ENCODE data around the gene PLSCR5. TPM values are rescaled to one million over a fixed set of nuclear protein-coding genes. Genes with fewer than 3 reads are reported as not detected.
A peak's percentile ranks its signal among the peaks of the same experiment; 100 is the strongest.

The PLSCR5 gene
- total and polyA plus RNA-seq, 4 donors = not detected

GRCh38 chr3:146646261-146646660, 41.1 kb upstream of the PLSCR5 start:
- H3K9me3 ChIP-seq (ENCODE audit: control insufficient read depth in 4 of 4, low read length in 3 of 4) = no peaks in the 10 kb centered on the region
- no peak overlapping the region for H3K9ac ChIP-seq (ENCODE audit: low read depth in 1 of 2, low read length in 2 of 2)
- TF ChIP-seq TAF1 (conservative IDR thresholded peaks at IDR 0.05) (no peak), JUND (IDR thresholded peaks at IDR 0.05) (no peak), HNF4A (conservative IDR thresholded peaks at IDR 0.05) (no peak), RAD21 (IDR thresholded peaks at IDR 0.05) (no peak), GABPA (IDR thresholded peaks at IDR 0.05 in 1 of 2, conservative IDR thresholded peaks at IDR 0.05 in 1 of 2) (no peak), FOXA1 (IDR thresholded peaks at IDR 0.05) (no peak), MAX (IDR thresholded peaks at IDR 0.05) (no peak), REST (IDR thresholded peaks at IDR 0.05) (no peak)
- H3K4me1 ChIP-seq (ENCODE audit: control insufficient read depth in 4 of 4, insufficient read depth in 4 of 4, low read length in 3 of 4) = peaks cover 0 to 2% (median 0%) of the 10 kb centered on the region in 4 donors
- H3K36me3 ChIP-seq (ENCODE audit: control insufficient read depth in 4 of 4, insufficient read depth in 3 of 4, low read depth in 1 of 4, low read length in 3 of 4) = no peaks in the 10 kb centered on the region
- no peak overlapping the region for H3K27ac ChIP-seq (ENCODE audit: low read depth in 1 of 2, low read length in 2 of 2)
- 55% methylated on average over 4 of the region's 4 CpGs for WGBS
- H3K27me3 ChIP-seq (ENCODE audit: control insufficient read depth in 4 of 4, insufficient read depth in 4 of 4, low read length in 3 of 4) = no peaks in the 10 kb centered on the region
- DNase-seq (ENCODE audit: low spot score) = no peak
- H3K4me3 ChIP-seq (ENCODE audit: low read depth in 1 of 3, low read length in 3 of 3) = no peak overlapping the region

- no peaks in the 10 kb centered on the region for H3K9me3 ChIP-seq (ENCODE audit: control insufficient read depth in 4 of 4, low read length in 3 of 4)
- DNase-seq (ENCODE audit: low spot score) = no peak
- 16% methylated on average over 3 of the region's 3 CpGs for WGBS
- H3K4me1 ChIP-seq (ENCODE audit: control insufficient read depth in 4 of 4, insufficient read depth in 4 of 4, low read length in 3 of 4) = no peaks in the 10 kb centered on the region
- H3K27ac ChIP-seq (ENCODE audit: low read depth in 1 of 2, low read length in 2 of 2) = no peak overlapping the region
- no peak overlapping the region for H3K9ac ChIP-seq (ENCODE audit: low read depth in 1 of 2, low read length in 2 of 2)
- no peak overlapping the region for H3K4me3 ChIP-seq (ENCODE audit: low read depth in 1 of 3, low read length in 3 of 3)
- no peaks in the 10 kb centered on the region for H3K27me3 ChIP-seq (ENCODE audit: control insufficient read depth in 4 of 4, insufficient read depth in 4 of 4, low read length in 3 of 4)
- TF ChIP-seq HNF4G (IDR thresholded peaks at IDR 0.05) (no peak), CTCF (IDR thresholded peaks at IDR 0.05; ENCODE audit: low read depth, low read length, missing input control) (peak; percentile 61), RAD21 (IDR thresholded peaks at IDR 0.05) (peak; percentile 78 to 84)
- H3K36me3 ChIP-seq (ENCODE audit: control insufficient read depth in 4 of 4, insufficient read depth in 3 of 4, low read depth in 1 of 4, low read length in 3 of 4) = no peaks in the 10 kb centered on the region
These were observed 36.1 kb upstream of the PLSCR5 start for GRCh38 chr3:146640955-146641867.

GRCh38 chr3:146640361-146640760, 35.2 kb upstream of the PLSCR5 start:
- TF ChIP-seq CTCF (IDR thresholded peaks at IDR 0.05; ENCODE audit: low read depth, low read length, missing input control) (no peak), FOXA2 (IDR thresholded peaks at IDR 0.05) (no peak), SP1 (IDR thresholded peaks at IDR 0.05) (no peak)
- no peaks in the 10 kb centered on the region for H3K4me1 ChIP-seq (ENCODE audit: control insufficient read depth in 4 of 4, insufficient read depth in 4 of 4, low read length in 3 of 4)
- H3K9me3 ChIP-seq (ENCODE audit: control insufficient read depth in 4 of 4, low read length in 3 of 4) = no peaks in the 10 kb centered on the region
- no peak overlapping the region for H3K9ac ChIP-seq (ENCODE audit: low read depth in 1 of 2, low read length in 2 of 2)
- no peak overlapping the region for H3K27ac ChIP-seq (ENCODE audit: low read depth in 1 of 2, low read length in 2 of 2)
- H3K27me3 ChIP-seq (ENCODE audit: control insufficient read depth in 4 of 4, insufficient read depth in 4 of 4, low read length in 3 of 4) = no peaks in the 10 kb centered on the region
- H3K4me3 ChIP-seq (ENCODE audit: low read depth in 1 of 3, low read length in 3 of 3) = no peak overlapping the region
- 92% methylated on average over 1 of the region's 1 CpG for WGBS
- no peaks in the 10 kb centered on the region for H3K36me3 ChIP-seq (ENCODE audit: control insufficient read depth in 4 of 4, insufficient read depth in 3 of 4, low read depth in 1 of 4, low read length in 3 of 4)
- no peak for DNase-seq (ENCODE audit: low spot score)

Data from liver (tissue), 9 donors.